Central memory CD8-positive, alpha-beta T cell (primary cell): Measurements from ENCODE around the gene PDE10A.

ENCODE experiments used
- ATAC-seq: fragments of 150-1000 bp; cut with Tn5 transposase; replicated peaks from 2 replicates; pipeline ENCODE4 v1.10.0; 2022; ENCODE audit warnings: mild to moderate bottlenecking, moderate FRiP score, moderate number of reproducible peaks; ENCODE audit not compliant: poor library complexity, severe bottlenecking; ENCODE audit errors: extremely low read depth
- DNase-seq, 2 donors: peaks; one replicate each; pipeline ENCODE4 v3.0.0; 2021; ENCODE audit warnings: low spot score in 2 of 2
- H3K27ac Mint-ChIP-seq: one replicate; pipeline ENCODE4 v1.8.0; 2022; ENCODE audit warnings: low read depth, mild to moderate bottlenecking, moderate library complexity, mixed read lengths
- H3K27me3 Mint-ChIP-seq: one replicate; pipeline ENCODE4 v1.8.0; 2022; ENCODE audit warnings: mixed read lengths
- H3K36me3 Mint-ChIP-seq: one replicate; pipeline ENCODE4 v1.8.0; 2022; ENCODE audit warnings: mild to moderate bottlenecking, moderate library complexity, mixed read lengths; ENCODE audit not compliant: insufficient read depth
- H3K4me1 Mint-ChIP-seq: one replicate; pipeline ENCODE4 v1.8.0; 2022; ENCODE audit warnings: mixed read lengths
- H3K4me3 Mint-ChIP-seq: one replicate; pipeline ENCODE4 v1.8.0; 2022; ENCODE audit warnings: mild to moderate bottlenecking, moderate library complexity, mixed read lengths
- H3K9me3 Mint-ChIP-seq: one replicate; pipeline ENCODE4 v1.8.0; 2022; ENCODE audit warnings: mixed read lengths

The PDE10A gene

DNA sequence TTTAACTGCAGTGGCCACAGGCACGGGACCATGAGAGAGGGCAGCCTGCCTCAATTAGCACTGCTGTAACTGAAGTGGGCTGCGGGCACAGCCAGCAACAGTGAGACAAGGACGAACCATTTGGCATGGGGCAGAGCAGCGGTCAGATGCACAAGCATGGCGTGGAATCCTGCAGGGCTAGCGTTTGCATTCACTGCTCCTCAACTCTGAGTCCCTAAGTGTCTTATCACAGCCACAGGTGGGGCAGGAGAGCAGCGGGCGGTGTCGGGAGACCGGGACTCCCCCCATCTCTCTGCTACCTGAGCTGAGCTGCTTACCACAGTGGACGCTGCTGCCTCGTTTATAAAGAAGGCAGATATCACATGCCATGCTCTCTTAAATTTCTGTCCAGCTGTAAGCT, 31.3 kb upstream of the PDE10A start:
- peaks cover 5% of the 10 kb centered on the region for H3K9me3 Mint-ChIP-seq
- no peak for ATAC-seq
- H3K36me3 Mint-ChIP-seq = no peaks in the 10 kb centered on the region
- no peak overlapping the region for H3K27ac Mint-ChIP-seq
- H3K4me1 Mint-ChIP-seq = no peaks in the 10 kb centered on the region
- H3K4me3 Mint-ChIP-seq = no peak overlapping the region
- H3K27me3 Mint-ChIP-seq = peaks cover 11% of the 10 kb centered on the region
- DNase-seq = no peak

DNA sequence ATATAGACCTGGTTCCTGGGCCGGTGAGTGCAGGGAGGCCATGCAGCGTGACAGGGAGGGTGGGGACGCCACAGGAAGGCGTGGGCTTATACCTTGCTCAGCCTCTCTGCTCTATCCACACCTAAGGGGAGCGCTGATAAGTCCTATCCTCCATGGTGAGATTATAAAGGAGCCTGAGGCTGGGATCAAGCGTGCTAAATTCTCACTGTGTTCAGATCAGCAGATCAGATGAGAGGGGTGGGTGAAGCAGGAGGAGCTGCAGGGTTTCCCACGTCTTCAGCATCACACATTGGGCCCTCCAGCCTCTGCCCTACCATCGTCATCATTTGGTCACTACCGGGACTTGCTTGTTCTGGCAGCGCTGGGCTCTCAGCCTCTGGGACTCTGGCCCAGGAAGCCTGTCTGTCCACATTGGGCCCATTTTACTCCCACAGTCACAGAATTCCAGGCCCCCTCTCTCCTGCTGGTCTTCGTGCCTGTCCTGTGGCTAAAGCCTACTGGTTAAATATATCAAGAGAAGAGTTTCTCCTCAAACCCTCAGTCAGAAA, 29.1 kb upstream of the PDE10A start:
- Mint-ChIP-seq H3K4me1 (no peaks in the 10 kb centered on the region), H3K9me3 (no peaks in the 10 kb centered on the region), H3K4me3 (no peak overlapping the region), H3K27me3 (peaks cover 11% of the 10 kb centered on the region), H3K27ac (no peak overlapping the region), H3K36me3 (no peaks in the 10 kb centered on the region)
- DNase-seq = no peak
- ATAC-seq = no peak

DNA sequence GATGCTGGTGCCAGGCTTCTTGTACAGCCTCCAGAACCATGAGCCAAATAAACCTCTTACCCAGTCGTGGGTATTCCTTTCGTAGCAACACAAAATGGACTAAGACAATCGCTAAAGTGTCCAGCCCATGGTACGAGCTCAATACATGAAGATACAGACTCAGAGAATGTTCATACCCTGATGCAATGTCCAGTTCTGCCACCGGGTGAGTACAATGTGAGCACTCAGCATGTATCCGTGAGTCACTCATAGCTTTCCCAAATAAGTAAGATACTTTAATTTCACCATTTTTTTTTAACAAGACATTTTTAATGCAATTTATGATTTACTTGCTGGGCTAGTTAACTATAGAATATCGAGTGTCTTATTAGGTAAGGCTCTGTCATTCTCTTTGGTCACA, 26.7 kb upstream of the PDE10A start:
- ATAC-seq (no peak), DNase-seq (no peak)
- no peaks in the 10 kb centered on the region for H3K36me3 Mint-ChIP-seq
- H3K27me3 Mint-ChIP-seq = no peaks in the 10 kb centered on the region
- no peak overlapping the region for H3K4me3 Mint-ChIP-seq
- H3K9me3 Mint-ChIP-seq = no peaks in the 10 kb centered on the region
- H3K4me1 Mint-ChIP-seq = no peaks in the 10 kb centered on the region
- no peak overlapping the region for H3K27ac Mint-ChIP-seq

- H3K4me1 Mint-ChIP-seq = no peaks in the 10 kb centered on the region
- no peaks in the 10 kb centered on the region for H3K36me3 Mint-ChIP-seq
- no peak overlapping the region for H3K27ac Mint-ChIP-seq
- H3K4me3 Mint-ChIP-seq = no peak overlapping the region
- no peaks in the 10 kb centered on the region for H3K27me3 Mint-ChIP-seq
- DNase-seq = no peak
- no peak for ATAC-seq
- H3K9me3 Mint-ChIP-seq = no peaks in the 10 kb centered on the region
Measured at GRCh38 chr6:165686596-165687365, 23.7 kb upstream of the PDE10A start.

DNA sequence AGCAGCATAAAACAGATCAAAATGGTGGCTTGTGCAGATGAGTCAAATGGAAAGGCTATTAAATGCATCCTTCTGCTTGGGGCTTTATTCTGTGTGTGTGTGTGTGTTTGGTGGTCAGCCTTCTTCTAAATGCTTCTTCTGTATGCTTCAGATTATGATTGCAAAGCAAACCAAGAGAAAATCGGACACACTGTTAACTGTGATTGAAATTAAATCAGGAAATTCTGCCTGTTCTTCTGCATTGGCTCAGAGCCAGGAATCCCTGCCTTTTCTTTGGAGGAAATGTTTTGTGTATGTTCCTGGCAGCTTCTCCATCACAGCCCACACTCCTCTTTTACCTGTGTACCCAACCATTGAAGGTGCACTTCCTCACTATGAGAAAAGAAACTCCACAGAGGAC, 22.3 kb upstream of the PDE10A start:
- H3K4me1 Mint-ChIP-seq = no peaks in the 10 kb centered on the region
- no peak overlapping the region for H3K27ac Mint-ChIP-seq
- H3K4me3 Mint-ChIP-seq = no peak overlapping the region
- no peaks in the 10 kb centered on the region for H3K36me3 Mint-ChIP-seq
- no peaks in the 10 kb centered on the region for H3K9me3 Mint-ChIP-seq
- H3K27me3 Mint-ChIP-seq = no peaks in the 10 kb centered on the region
- DNase-seq = no peak
- no peak for ATAC-seq

DNA sequence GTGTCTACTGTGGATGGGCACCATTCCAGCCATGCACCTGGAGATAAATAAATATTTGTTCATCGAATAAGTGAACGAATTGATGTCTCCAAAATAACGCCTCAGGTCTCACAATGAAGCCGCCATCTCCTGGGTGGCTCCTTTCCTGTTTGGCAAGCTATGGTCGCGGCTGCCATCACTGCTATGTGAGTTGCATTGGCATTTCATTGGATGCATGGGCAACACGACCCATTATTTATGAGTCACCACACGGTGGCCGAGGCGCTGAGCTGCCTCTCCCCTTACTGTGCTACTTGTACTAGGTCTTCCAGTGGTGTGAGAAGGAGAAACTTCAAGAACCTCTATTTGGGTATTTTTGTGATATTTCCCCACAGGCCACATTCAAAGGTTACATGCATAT, 21.3 kb upstream of the PDE10A start:
- no peaks in the 10 kb centered on the region for H3K9me3 Mint-ChIP-seq
- no peaks in the 10 kb centered on the region for H3K36me3 Mint-ChIP-seq
- H3K27ac Mint-ChIP-seq = no peak overlapping the region
- H3K4me1 Mint-ChIP-seq = no peaks in the 10 kb centered on the region
- ATAC-seq = no peak
- no peak for DNase-seq
- no peaks in the 10 kb centered on the region for H3K27me3 Mint-ChIP-seq
- H3K4me3 Mint-ChIP-seq = no peak overlapping the region

GRCh38 chr6:165680975-165681374, 17.9 kb upstream of the PDE10A start:
- no peak overlapping the region for H3K4me3 Mint-ChIP-seq
- DNase-seq (no peak), ATAC-seq (no peak)
- H3K27ac Mint-ChIP-seq = no peak overlapping the region
- H3K9me3 Mint-ChIP-seq = peaks cover 7% of the 10 kb centered on the region
- H3K27me3 Mint-ChIP-seq = no peaks in the 10 kb centered on the region
- H3K36me3 Mint-ChIP-seq = no peaks in the 10 kb centered on the region
- H3K4me1 Mint-ChIP-seq = no peaks in the 10 kb centered on the region

- DNase-seq = no peak
- Mint-ChIP-seq H3K4me1 (no peaks in the 10 kb centered on the region), H3K9me3 (peaks cover 7% of the 10 kb centered on the region), H3K36me3 (no peaks in the 10 kb centered on the region), H3K27ac (no peak overlapping the region), H3K4me3 (no peak overlapping the region), H3K27me3 (no peaks in the 10 kb centered on the region)
- ATAC-seq = no peak
Measured at GRCh38 chr6:165679326-165679725, 16.3 kb upstream of the PDE10A start.

DNA sequence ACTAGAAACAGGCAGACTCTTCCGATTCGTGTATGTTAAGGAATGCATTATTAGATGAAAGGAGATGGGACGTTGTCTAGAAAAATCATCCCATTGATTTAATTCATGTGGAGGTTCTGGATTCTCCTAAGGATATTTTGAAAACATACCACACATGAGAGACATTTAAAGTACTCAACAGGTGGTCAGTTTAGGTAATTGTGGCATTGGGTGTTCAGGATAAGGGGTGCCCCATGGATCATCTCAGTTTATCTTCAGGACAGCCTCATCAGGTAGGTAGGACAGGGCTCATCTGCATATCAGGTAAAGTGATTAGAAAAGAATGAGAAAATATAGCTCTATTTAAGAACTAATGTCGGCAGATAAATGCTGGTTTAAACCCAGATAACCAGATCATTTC, 15.9 kb upstream of the PDE10A start:
- DNase-seq (no peak), ATAC-seq (no peak)
- Mint-ChIP-seq H3K36me3 (no peaks in the 10 kb centered on the region), H3K27ac (no peak overlapping the region), H3K4me1 (no peaks in the 10 kb centered on the region), H3K27me3 (no peaks in the 10 kb centered on the region), H3K4me3 (no peak overlapping the region), H3K9me3 (peaks cover 7% of the 10 kb centered on the region)

DNA sequence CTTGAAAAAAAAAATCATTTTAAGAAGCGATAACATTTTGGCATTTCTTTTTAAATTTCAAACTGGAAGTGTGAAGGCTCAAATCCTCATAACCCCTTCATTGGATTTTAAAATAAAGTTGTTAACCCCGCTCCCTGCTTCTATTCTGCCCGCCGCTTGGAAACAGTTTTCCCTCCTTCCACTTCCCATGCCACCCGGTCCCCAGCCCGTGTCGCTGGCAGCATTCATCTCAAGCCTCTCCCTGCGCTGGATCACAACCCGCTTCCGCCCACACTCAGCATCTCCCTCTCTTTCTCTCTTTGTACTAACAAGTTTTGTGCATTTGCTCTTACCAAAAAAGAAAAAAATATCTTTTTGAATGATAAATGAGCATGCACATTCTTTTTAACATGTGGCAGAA, 15.4 kb upstream of the PDE10A start:
- no peak overlapping the region for H3K27ac Mint-ChIP-seq
- no peak for ATAC-seq

DNA sequence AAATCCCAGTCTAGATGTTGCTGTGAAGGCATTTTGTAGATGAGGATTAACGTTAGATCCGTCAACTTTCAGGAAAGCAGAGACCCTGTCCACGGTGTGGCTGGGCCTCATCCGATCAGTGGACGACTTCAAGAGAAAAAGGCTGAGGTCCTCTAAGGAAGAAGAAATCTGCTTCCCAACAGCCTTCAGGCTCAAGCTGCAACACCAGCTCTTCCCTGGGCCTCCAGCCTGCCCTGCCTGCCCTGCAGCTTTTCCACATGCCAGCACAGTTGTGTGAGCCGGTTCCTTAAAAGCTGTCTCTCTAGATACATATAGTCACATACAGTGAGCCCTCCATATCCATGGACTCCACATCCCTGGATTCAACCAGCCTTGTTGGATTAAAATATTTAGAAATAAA, 14.1 kb upstream of the PDE10A start:
- DNase-seq = no peak
- Mint-ChIP-seq H3K27ac (no peak overlapping the region), H3K27me3 (no peaks in the 10 kb centered on the region), H3K4me3 (no peak overlapping the region), H3K9me3 (peaks cover 7% of the 10 kb centered on the region), H3K4me1 (no peaks in the 10 kb centered on the region), H3K36me3 (no peaks in the 10 kb centered on the region)
- ATAC-seq = no peak

More for the DNA sequence above, 15.4 kb upstream of the PDE10A start:
- H3K4me1 Mint-ChIP-seq = no peaks in the 10 kb centered on the region
- DNase-seq = no peak
- no peaks in the 10 kb centered on the region for H3K27me3 Mint-ChIP-seq
- H3K4me3 Mint-ChIP-seq = no peak overlapping the region
- H3K9me3 Mint-ChIP-seq = peaks cover 7% of the 10 kb centered on the region
- H3K36me3 Mint-ChIP-seq = no peaks in the 10 kb centered on the region

GRCh38 chr6:165676435-165677068, 13.5 kb upstream of the PDE10A start:
- Mint-ChIP-seq H3K27me3 (peaks cover 4% of the 10 kb centered on the region), H3K9me3 (peaks cover 8% of the 10 kb centered on the region), H3K27ac (no peak overlapping the region), H3K4me1 (no peaks in the 10 kb centered on the region), H3K36me3 (no peaks in the 10 kb centered on the region), H3K4me3 (no peak overlapping the region)
- DNase-seq = no peak
- ATAC-seq = no peak

- no peaks in the 10 kb centered on the region for H3K4me1 Mint-ChIP-seq
- DNase-seq = no peak
- no peak overlapping the region for H3K27ac Mint-ChIP-seq
- no peaks in the 10 kb centered on the region for H3K36me3 Mint-ChIP-seq
- H3K27me3 Mint-ChIP-seq = peaks cover 11% of the 10 kb centered on the region
- H3K4me3 Mint-ChIP-seq = no peak overlapping the region
- ATAC-seq = no peak
- peaks cover 11% of the 10 kb centered on the region for H3K9me3 Mint-ChIP-seq
Measured at GRCh38 chr6:165675120-165675519, 12.1 kb upstream of the PDE10A start.
